IMR-90 (cell line): Measurements from ENCODE around the gene AMOTL2. TPM values are rescaled to one million over a fixed set of nuclear protein-coding genes. Genes with fewer than 3 reads are reported as not detected.
A peak's percentile ranks its signal among the peaks of the same experiment; 100 is the strongest.

Experiments
- ATAC-seq: fragments of 200-7000 bp; cut with Tn5 transposase; 2 replicates; pipeline ENCODE4 v1.9.1; 2020; ENCODE audit warnings: low read depth, mild to moderate bottlenecking, moderate library complexity
- BruUV-seq: library from RNA; stranded (reverse); fragments of 400-500 nt; replicated peaks from 2 replicates; lab custom pipeline; 2021; lab: Mats Ljungman, UMichigan
- CTCF ChIA-PET: fragments of 300-600 bp; formaldehyde crosslinking; extraction: SDS; loops from one replicate; lab custom pipeline; 2021; ENCODE audit warnings: antibody characterized with exemption; lab: Yijun Ruan, JAX
- POLR2A ChIA-PET: fragments of 300-600 bp; sonication (Branson Sonifier 250); formaldehyde crosslinking; loops from one replicate; lab custom pipeline; 2022; ENCODE audit warnings: antibody characterized with exemption; ENCODE audit not compliant: unreplicated experiment; lab: Charles Lee
- DNase-seq: peaks from one replicate; pipeline ENCODE4 v3.0.0; 2013
- H2AFZ ChIP-seq: replicated peaks from 2 replicates; pipeline ENCODE3; 2013; ENCODE audit warnings: low read length, mild to moderate bottlenecking; ENCODE audit not compliant: poor library complexity
- H2AK5ac ChIP-seq: 2 replicates; pipeline ENCODE4 v1.6.1; 2013; ENCODE audit warnings: low read depth, low read length, inconsistent platforms
- H2AK9ac ChIP-seq: replicated peaks from 2 replicates; pipeline ENCODE3; 2013; ENCODE audit warnings: mild to moderate bottlenecking, low read depth, low read length, moderate library complexity; ENCODE audit not compliant: poor library complexity
- H2BK120ac ChIP-seq: 2 replicates; pipeline ENCODE4 v1.6.1; 2013; ENCODE audit warnings: low read depth, low read length, inconsistent platforms
- H2BK15ac ChIP-seq: 3 replicates; pipeline ENCODE4 v1.6.1; 2013; ENCODE audit warnings: low read depth, low read length, inconsistent platforms
- H2BK20ac ChIP-seq: 2 replicates; pipeline ENCODE4 v1.6.1; 2013; ENCODE audit warnings: low read depth, mild to moderate bottlenecking, inconsistent platforms, low read length, moderate library complexity
- H2BK5ac ChIP-seq: 2 replicates; pipeline ENCODE4 v1.6.1; 2013; ENCODE audit warnings: mild to moderate bottlenecking, low read depth, low read length, inconsistent platforms; ENCODE audit not compliant: poor library complexity, severe bottlenecking
- H3K14ac ChIP-seq: replicated peaks from 2 replicates; pipeline ENCODE4 v1.6.1; 2013; ENCODE audit warnings: low read depth, low read length, inconsistent platforms
- H3K18ac ChIP-seq: 2 replicates; pipeline ENCODE4 v1.6.1; 2013; ENCODE audit warnings: low read depth, low read length, control low read depth
- H3K23ac ChIP-seq: 2 replicates; pipeline ENCODE4 v1.6.1; 2013; ENCODE audit warnings: low read depth, low read length, inconsistent platforms
- H3K27ac ChIP-seq: 2 replicates; pipeline ENCODE4 v1.5.1; 2013; ENCODE audit warnings: mild to moderate bottlenecking, control low read depth, low read length; ENCODE audit not compliant: insufficient read depth
- H3K27me3 ChIP-seq: 2 replicates; pipeline ENCODE4 v1.6.1; 2013; ENCODE audit warnings: low read length; ENCODE audit not compliant: control insufficient read depth, insufficient read depth
- H3K36me3 ChIP-seq: 2 replicates; pipeline ENCODE4 v1.6.1; 2013; ENCODE audit warnings: low read length, mixed read lengths; ENCODE audit not compliant: control insufficient read depth, insufficient read depth
- H3K4ac ChIP-seq: 2 replicates; pipeline ENCODE4 v1.6.1; 2013; ENCODE audit warnings: low read depth, low read length, inconsistent platforms
- H3K4me1 ChIP-seq: 2 replicates; pipeline ENCODE4 v1.6.1; 2013; ENCODE audit warnings: low read length, mixed read lengths; ENCODE audit not compliant: control insufficient read depth, insufficient read depth
- H3K4me2 ChIP-seq: 2 replicates; pipeline ENCODE4 v1.6.1; 2013; ENCODE audit warnings: low read depth, mild to moderate bottlenecking, control low read depth, low read length, moderate library complexity
- H3K4me3 ChIP-seq: 2 replicates; pipeline ENCODE4 v1.5.1; 2013; ENCODE audit warnings: low read depth, mild to moderate bottlenecking, control low read depth, low read length, moderate library complexity; ENCODE audit not compliant: insufficient read depth
- H3K56ac ChIP-seq: 2 replicates; pipeline ENCODE4 v1.6.1; 2013; ENCODE audit warnings: low read length, inconsistent platforms; ENCODE audit not compliant: insufficient read depth; ENCODE audit errors: extremely low read depth
- H3K79me1 ChIP-seq, 2 experiments: 2 replicates each; pipeline ENCODE4 v1.6.1; 2013; ENCODE audit warnings: low read length in 2 of 2, inconsistent platforms in 1 of 2, low read depth in 1 of 2
- H3K9ac ChIP-seq: 2 replicates; pipeline ENCODE4 v1.6.1; 2013; ENCODE audit warnings: low read depth, low read length, control low read depth
- H3K9me1 ChIP-seq: 2 replicates; pipeline ENCODE4 v1.6.1; 2013; ENCODE audit warnings: low read length, inconsistent platforms; ENCODE audit not compliant: insufficient read depth
- H3K9me3 ChIP-seq: 2 replicates; pipeline ENCODE4 v1.6.1; 2013; ENCODE audit warnings: low read length; ENCODE audit not compliant: control insufficient read depth, insufficient read depth
- H4K20me1 ChIP-seq: 2 replicates; pipeline ENCODE4 v1.6.1; 2013; ENCODE audit warnings: low read length, inconsistent platforms; ENCODE audit not compliant: insufficient read depth
- H4K5ac ChIP-seq: 2 replicates; pipeline ENCODE4 v1.6.1; 2013; ENCODE audit warnings: mild to moderate bottlenecking, low read depth, low read length, control low read depth
- H4K8ac ChIP-seq, 2 experiments: 2 replicates each; pipeline ENCODE4 v1.6.1; 2013; ENCODE audit warnings: low read depth in 2 of 2, low read length in 2 of 2, control low read depth in 1 of 2, inconsistent platforms in 1 of 2
- H4K91ac ChIP-seq: 2 replicates; pipeline ENCODE4 v1.6.1; 2013; ENCODE audit warnings: low read depth, low read length, inconsistent platforms; ENCODE audit not compliant: insufficient read depth
- BHLHE40 ChIP-seq: fragments of 150-350 bp; IDR thresholded peaks from 2 replicates; pipeline ENCODE4 v1.6.1; 2016; ENCODE audit warnings: mild to moderate bottlenecking, low read depth, low read length
- CEBPB ChIP-seq: IDR thresholded peaks from 2 replicates; pipeline ENCODE4 v1.6.1; 2012; ENCODE audit warnings: low read depth, low read length, improper control_type of control experiment
- CHD1 ChIP-seq: IDR thresholded peaks from 2 replicates; pipeline ENCODE4 v1.6.1; 2012; ENCODE audit warnings: low read depth, low read length, improper control_type of control experiment
- CTCF ChIP-seq: conservative IDR thresholded peaks from 2 replicates; pipeline ENCODE4 v1.5.1; 2012; ENCODE audit warnings: mild to moderate bottlenecking, low read depth, low read length, improper control_type of control experiment
- FOS ChIP-seq: fragments of 150-350 bp; IDR thresholded peaks from 2 replicates; pipeline ENCODE4 v1.6.1; 2016; ENCODE audit warnings: low read depth, low read length
- MAFK ChIP-seq: IDR thresholded peaks from 2 replicates; pipeline ENCODE4 v1.6.1; 2012; ENCODE audit warnings: low read depth, low read length, improper control_type of control experiment
- MAZ ChIP-seq: IDR thresholded peaks from 2 replicates; pipeline ENCODE4 v1.6.1; 2012; ENCODE audit warnings: low read depth, mild to moderate bottlenecking, low read length, improper control_type of control experiment, moderate library complexity, borderline replicate concordance
- MXI1 ChIP-seq: IDR thresholded peaks from 2 replicates; pipeline ENCODE4 v1.6.1; 2012; ENCODE audit warnings: low read depth, mild to moderate bottlenecking, low read length, moderate library complexity, borderline replicate concordance
- NFE2L2 ChIP-seq: fragments of 150-350 bp; IDR thresholded peaks from 2 replicates; pipeline ENCODE4 v1.6.1; 2016; ENCODE audit warnings: low read depth, mild to moderate bottlenecking, low read length
- POLR2A ChIP-seq: IDR thresholded peaks from 2 replicates; pipeline ENCODE4 v1.6.1; 2012; ENCODE audit warnings: mild to moderate bottlenecking, low read depth, low read length
- RAD21 ChIP-seq: IDR thresholded peaks from 2 replicates; pipeline ENCODE4 v1.6.1; 2012; ENCODE audit warnings: low read length, improper control_type of control experiment
- RCOR1 ChIP-seq: IDR thresholded peaks from 2 replicates; pipeline ENCODE4 v1.6.1; 2012; ENCODE audit warnings: mild to moderate bottlenecking, low read length, improper control_type of control experiment; ENCODE audit not compliant: insufficient replicate concordance
- RFX5 ChIP-seq: IDR thresholded peaks from 2 replicates; pipeline ENCODE4 v1.8.0; 2012; ENCODE audit warnings: low read depth, mild to moderate bottlenecking, low read length, moderate library complexity
- SMC3 ChIP-seq: fragments of 150-350 bp; IDR thresholded peaks from 2 replicates; pipeline ENCODE4 v1.6.1; 2016; ENCODE audit warnings: low read depth, mild to moderate bottlenecking, antibody characterized with exemption, low read length, moderate library complexity
- USF2 ChIP-seq: fragments of 150-350 bp; IDR thresholded peaks from 2 replicates; pipeline ENCODE4 v1.6.1; 2017; ENCODE audit warnings: mild to moderate bottlenecking, antibody characterized with exemption, low read length, low read depth
- WGBS, 2 experiments: methylation state at CpG; one replicate each; pipeline versions ENCODE4 v1.1.5 to v1.1.7; 2013; ENCODE audit warnings: missing lambda C conversion rate in 2 of 2; ENCODE audit not compliant: insufficient read length in 1 of 2; ENCODE audit errors: extremely low coverage in 2 of 2; 5-methylcytosine and 5-hydroxymethylcytosine counted together
- dilution Hi-C: fragments of 300-500 bp; cut with HindIII; formaldehyde crosslinking; loops from one replicate; pipeline ENCODE4 v1.14.3; 2018; ENCODE audit warnings: low sequenced_read_pairs; ENCODE audit not compliant: unreplicated experiment
- in situ Hi-C: fragments of 300-500 bp; cut with MboI; formaldehyde crosslinking; loops from 3 replicates; pipeline ENCODE4 v1.14.3; 2019; ENCODE audit warnings: low sequenced_read_pairs, inconsistent platforms, mixed read lengths
- intact Hi-C: fragments of 100-400 bp; cut with micrococcal nuclease; formaldehyde crosslinking; loops from 2 replicates; pipeline ENCODE4 v1.10.0; 2022
- polyA plus RNA-seq, 3 experiments: library from polyadenylated mRNA; depleted of rRNA; stranded (reverse); fragments of >200 nt; gene quantifications; 2 replicates each; pipeline ENCODE4 v1.2.3, GENCODE V29; 2012; ENCODE audit warnings: low replicate concordance in 1 of 3
- total RNA-seq: library from RNA; depleted of rRNA; stranded (reverse); fragments of >200 nt; gene quantifications from 2 replicates; pipeline ENCODE4 v1.2.3, GENCODE V29; 2012

The AMOTL2 gene
- total and polyA plus RNA-seq, 2 of the 4 experiments (the other 2 are of a cell fraction) = 162 to 176 TPM

GRCh38 chr3:134364061-134364935, 9.9 kb downstream of the AMOTL2 start:
- WGBS, 2 experiments = 0% methylated on average over 12 of the region's 37 CpGs; no CpG with 5 or more reads in 1 of the 2 experiments
- in situ Hi-C loops = no loop called here
- TF ChIP-seq SMC3 = no peak
- peak; percentile 95 for TF ChIP-seq MAZ
- TF ChIP-seq BHLHE40 = peak; percentile 89
- no peak for TF ChIP-seq RCOR1
- no peak for TF ChIP-seq CEBPB
- no peak for TF ChIP-seq FOS
- no peak for TF ChIP-seq CTCF
- no peak for TF ChIP-seq MAFK
- peak; percentile 43 for TF ChIP-seq POLR2A
- TF ChIP-seq USF2 = no peak
- no peak for TF ChIP-seq RFX5
- TF ChIP-seq NFE2L2 = no peak
- TF ChIP-seq CHD1 = 0 out of 2 replicates have a peak, but pooled peaks have one; percentile 35
- TF ChIP-seq RAD21 = peak; percentile 10; the same call in 1 of the 2 replicates
- 0 out of 2 replicates have a peak, but pooled peaks have one; percentile 49 for TF ChIP-seq MXI1

More at GRCh38 chr3:134364061-134364935, 9.9 kb downstream of the AMOTL2 start:
- Histone ChIP-seq H3K4me3 (no peak overlapping the region), H3K4ac (peak overlapping the region; percentile 93), H2BK20ac (peak overlapping the region; percentile 72; the same call in 1 of the 2 replicates), H3K27ac (peak overlapping the region; percentile 90), H3K4me1 (peaks cover 83% of the 10 kb centered on the region), H3K4me2 (peak overlapping the region; percentile 51), H2AFZ (peak overlapping the region; percentile 64), H3K9ac (peak overlapping the region; percentile 74), H4K20me1 (peaks cover 95% of the 10 kb centered on the region), H4K5ac (peak overlapping the region; percentile 50), H2BK120ac (peak overlapping the region; percentile 86), H2BK15ac (peak overlapping the region; percentile 93), H3K14ac (peak overlapping the region; percentile 94), H2BK5ac (peak overlapping the region; percentile 87), H3K23ac (peak overlapping the region; percentile 81; the same call in 1 of the 2 replicates), H2AK9ac (peak overlapping the region; percentile 89), H3K9me3 (no peaks in the 10 kb centered on the region), H3K9me1 (peaks cover 30% of the 10 kb centered on the region; the same call in 1 of the 2 replicates), H3K36me3 (peaks cover 94% of the 10 kb centered on the region), H3K18ac (peak overlapping the region; percentile 63), H4K8ac (peak overlapping the region; percentile 82 to 90), H3K79me1 (peaks cover 29 to 86% of the 10 kb centered on the region in 2 experiments; a peak in 3 of 4 replicates), H4K91ac (peak overlapping the region; percentile 95), H3K56ac (peak overlapping the region; percentile 89), H2AK5ac (peak overlapping the region; percentile 82), H3K27me3 (no peaks in the 10 kb centered on the region)
- POLR2A ChIA-PET = interaction anchor here (0.8 to 2.8 kb wide), 7 partner anchors 8 to 77 kb away, joined by 3 to 12 read pairs (median 4); partner anchors contain the start of gene AMOTL2
- CTCF ChIA-PET = interaction anchor here (0.7 to 1.2 kb wide), 5 partner anchors 10 to 111 kb away, joined by 3 to 4 read pairs (median 3); partner anchors contain the start of gene AMOTL2
- peak; percentile 96 for DNase-seq
- ATAC-seq = peak; percentile 75
- intact Hi-C loops = loop anchor here (5.0 kb wide), 1 partner anchor 152 kb away; no protein-coding TSS in a partner anchor
- dilution Hi-C loops = no loop called here
- BruUV-seq = no TSS peak
